HG02840 (cell line): ENCODE data around the gene SPACA5.
"Not testable (repeated sequence)": the region's sequence is repeated elsewhere in the genome, so short reads cannot be mapped to it uniquely, and the experiment has no call there.

ENCODE experiments used
- ATAC-seq: cut with Tn5 transposase; IDR thresholded peaks from one replicate; pipeline ENCODE4 v1.9.1; 2021; ENCODE audit warnings: mild to moderate bottlenecking, moderate library complexity, moderate number of reproducible peaks; ENCODE audit not compliant: unreplicated experiment, low FRiP score

SPACA5 gene

GRCh38 chrX:48020472-48020871 lies 13.7 kb downstream of the SPACA5 start:
- not testable (repeated sequence) for ATAC-seq

GRCh38 chrX:48021026-48021900 lies 14.5 kb downstream of the SPACA5 start:
- ATAC-seq: no peak

GRCh38 chrX:48022100-48022499 lies 15.3 kb downstream of the SPACA5 start:
- ATAC-seq: no peak

- no peak for ATAC-seq
Measured at GRCh38 chrX:48022738-48023137, 15.9 kb downstream of the SPACA5 start.

- ATAC-seq: no peak
Measured at GRCh38 chrX:48025561-48025960, 18.8 kb downstream of the SPACA5 start.

GRCh38 chrX:48027545-48027944 lies 20.8 kb downstream of the SPACA5 start:
- ATAC-seq: not testable (repeated sequence)

- ATAC-seq: no peak
Measured at GRCh38 chrX:48028091-48028490, 21.3 kb downstream of the SPACA5 start.

GRCh38 chrX:48030237-48030636 lies 23.4 kb downstream of the SPACA5 start:
- ATAC-seq: no peak

GRCh38 chrX:48030641-48031173 lies 23.9 kb downstream of the SPACA5 start:
- ATAC-seq: not testable (repeated sequence)

- ATAC-seq: no peak
Measured at GRCh38 chrX:48035891-48036290, 29.1 kb downstream of the SPACA5 start.

- ATAC-seq: no peak
Measured at GRCh38 chrX:48043056-48043455, 36.3 kb downstream of the SPACA5 start.

- ATAC-seq: no peak
Measured at GRCh38 chrX:48045410-48046311, 38.9 kb downstream of the SPACA5 start.

- no peak for ATAC-seq
Measured at GRCh38 chrX:48046846-48047245, 40.1 kb downstream of the SPACA5 start.

GRCh38 chrX:48058621-48059295 lies 52.0 kb downstream of the SPACA5 start:
- no peak for ATAC-seq

GRCh38 chrX:48059296-48059639 lies 52.5 kb downstream of the SPACA5 start:
- no peak for ATAC-seq
